Limb (tissue), 2 donors: Measurements from ENCODE around the gene CACTIN.
"Not testable (repeated sequence)": the region's sequence is repeated elsewhere in the genome, so short reads cannot be mapped to it uniquely, and the experiment has no call there.

ENCODE experiments used
- DNase-seq, 2 donors: peaks; one replicate each; pipeline ENCODE4 v3.0.0-alpha.2; 2016; ENCODE audit errors: extremely low spot score in 2 of 2

CACTIN gene

GRCh38 chr19:3590991-3591659 is 35.5 kb downstream of the CACTIN start:
- no peak for DNase-seq

- DNase-seq = no peak
These were observed 36.6 kb downstream of the CACTIN start for GRCh38 chr19:3589949-3590348.

DNA sequence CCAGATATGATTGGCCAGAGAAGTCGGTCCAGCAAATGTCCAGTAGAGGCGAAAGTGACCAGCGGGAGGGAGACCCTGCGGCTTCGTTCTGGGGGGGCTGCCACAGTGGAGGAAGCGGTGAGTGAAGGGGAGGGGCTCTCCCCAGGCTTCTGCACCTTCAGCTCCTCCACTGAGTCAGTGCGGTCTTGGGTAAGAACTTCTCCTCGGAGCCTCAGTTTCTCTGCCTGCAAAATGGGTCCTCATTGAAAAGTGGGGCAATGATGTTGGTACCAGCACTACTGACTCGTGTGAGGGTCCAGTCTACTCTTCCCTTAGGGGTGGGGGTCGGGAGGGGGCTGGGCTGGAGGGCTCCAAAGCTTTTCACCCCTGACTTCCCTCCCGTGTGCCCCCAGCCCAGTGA is 37.2 kb downstream of the CACTIN start:
- DNase-seq = no peak

DNA sequence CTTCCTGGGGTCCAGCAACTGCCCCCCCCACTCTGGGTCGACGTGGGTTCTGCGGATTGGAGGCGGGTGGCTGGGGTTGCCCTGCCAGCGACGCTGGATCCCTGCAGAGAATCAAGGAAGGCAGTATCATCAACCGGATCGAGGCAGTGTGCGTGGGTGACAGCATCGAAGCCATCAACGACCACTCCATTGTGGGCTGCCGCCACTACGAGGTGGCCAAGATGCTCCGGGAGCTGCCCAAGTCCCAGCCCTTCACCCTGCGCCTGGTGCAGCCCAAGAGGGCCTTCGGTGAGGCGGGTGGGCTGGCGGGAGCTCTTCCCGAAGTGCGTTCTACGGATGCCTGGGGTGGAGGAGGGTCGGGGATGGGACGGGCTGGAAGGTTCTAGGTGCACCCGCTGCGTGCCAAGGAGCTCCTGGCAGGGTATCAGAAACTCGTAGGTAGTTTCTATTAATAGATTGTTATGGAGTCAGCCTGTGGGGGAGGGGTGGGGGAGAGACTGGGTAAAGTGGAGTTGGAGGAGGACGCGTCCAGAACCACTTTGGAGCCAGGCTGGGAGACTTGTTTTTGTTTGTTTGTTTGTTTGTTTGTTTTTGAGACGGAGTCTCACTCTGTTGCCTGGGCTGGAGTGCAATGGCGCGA is 39.8 kb downstream of the CACTIN start:
- DNase-seq = no peak

GRCh38 chr19:3586127-3586626 is 40.4 kb downstream of the CACTIN start:
- no peak for DNase-seq

DNA sequence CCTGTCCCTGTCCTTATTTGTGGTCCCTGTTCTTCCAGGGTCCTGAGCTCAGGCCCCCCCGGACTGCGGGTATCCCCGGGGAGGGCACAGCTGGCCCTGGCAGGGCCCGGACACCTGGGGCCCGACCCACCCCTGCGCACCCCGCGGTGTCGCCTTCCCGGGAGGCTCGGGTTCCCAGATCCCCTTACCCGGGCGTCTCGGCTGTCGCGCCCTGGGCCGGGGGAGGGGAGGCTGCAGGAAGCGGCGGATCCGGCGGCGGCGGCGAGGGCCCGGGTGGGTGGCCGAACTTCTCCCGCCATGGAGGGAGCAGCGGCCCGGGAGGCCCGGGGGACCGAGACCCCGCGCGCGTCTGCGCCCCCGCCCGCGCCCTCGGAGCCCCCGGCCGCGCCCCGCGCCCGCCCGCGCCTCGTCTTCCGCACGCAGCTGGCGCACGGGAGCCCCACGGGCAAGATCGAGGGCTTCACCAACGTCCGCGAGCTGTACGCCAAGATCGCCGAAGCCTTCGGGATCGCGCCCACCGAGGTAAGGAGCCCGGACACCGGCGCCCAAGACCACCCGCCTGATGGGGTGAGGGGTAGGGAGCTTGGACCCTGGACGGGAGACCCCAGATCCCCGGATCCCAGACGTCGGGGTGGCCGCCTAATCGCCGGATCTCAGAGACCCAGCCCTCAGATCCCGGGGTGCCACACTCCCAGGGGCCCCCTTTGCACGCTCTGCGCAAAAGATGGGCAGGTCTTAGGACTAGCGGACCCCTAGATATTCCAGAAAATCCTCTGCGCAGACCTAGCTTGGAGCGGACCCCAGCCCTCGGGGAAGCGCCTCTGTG is 41.1 kb downstream of the CACTIN start, which contains the start of gene GIPC3:
Gene GIPC3 (plus strand): TSS at position 178 of the 826 bp plus-strand sequence. CDS start 120 bp downstream, at position 298.
- no peak for DNase-seq

DNA sequence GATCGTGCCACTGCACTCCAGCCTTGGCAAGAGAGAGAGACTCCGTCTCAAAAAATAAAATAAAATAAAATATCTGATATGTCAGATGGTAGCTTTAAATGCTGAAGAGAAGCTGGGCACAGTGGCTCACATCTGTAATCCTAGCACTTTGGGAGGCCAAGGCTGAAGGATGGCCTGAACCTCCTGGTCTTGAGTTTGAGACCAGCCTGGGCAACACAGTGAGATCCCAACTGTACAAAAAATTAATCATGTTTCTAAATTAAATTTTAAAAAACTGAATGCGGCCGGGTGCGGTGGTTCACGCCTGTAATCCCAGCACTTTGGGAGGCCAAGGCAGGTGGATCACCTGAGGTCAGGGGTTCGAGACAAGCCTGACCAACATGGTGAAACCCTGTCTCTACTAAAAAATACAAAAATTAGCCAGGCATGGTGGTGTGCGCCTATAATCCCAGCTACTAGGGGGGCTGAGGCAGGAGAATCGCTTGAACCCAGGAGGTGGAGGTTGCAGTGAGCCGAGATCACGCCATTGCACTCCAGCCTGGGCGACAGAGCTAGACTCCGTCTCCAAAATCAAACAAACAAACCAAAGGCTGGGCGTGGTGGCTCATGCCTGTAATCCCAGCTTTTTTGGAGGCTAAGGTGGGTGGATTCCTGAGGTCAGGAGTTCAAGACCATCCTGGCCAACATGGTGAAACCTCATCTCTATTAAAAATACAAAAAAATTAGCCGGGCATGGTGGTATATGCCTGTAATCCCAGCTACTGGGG is 42.4 kb downstream of the CACTIN start:
- not testable (repeated sequence) for DNase-seq

- DNase-seq = not testable (repeated sequence)
These were observed 44.8 kb downstream of the CACTIN start for GRCh38 chr19:3581792-3582191.

DNA sequence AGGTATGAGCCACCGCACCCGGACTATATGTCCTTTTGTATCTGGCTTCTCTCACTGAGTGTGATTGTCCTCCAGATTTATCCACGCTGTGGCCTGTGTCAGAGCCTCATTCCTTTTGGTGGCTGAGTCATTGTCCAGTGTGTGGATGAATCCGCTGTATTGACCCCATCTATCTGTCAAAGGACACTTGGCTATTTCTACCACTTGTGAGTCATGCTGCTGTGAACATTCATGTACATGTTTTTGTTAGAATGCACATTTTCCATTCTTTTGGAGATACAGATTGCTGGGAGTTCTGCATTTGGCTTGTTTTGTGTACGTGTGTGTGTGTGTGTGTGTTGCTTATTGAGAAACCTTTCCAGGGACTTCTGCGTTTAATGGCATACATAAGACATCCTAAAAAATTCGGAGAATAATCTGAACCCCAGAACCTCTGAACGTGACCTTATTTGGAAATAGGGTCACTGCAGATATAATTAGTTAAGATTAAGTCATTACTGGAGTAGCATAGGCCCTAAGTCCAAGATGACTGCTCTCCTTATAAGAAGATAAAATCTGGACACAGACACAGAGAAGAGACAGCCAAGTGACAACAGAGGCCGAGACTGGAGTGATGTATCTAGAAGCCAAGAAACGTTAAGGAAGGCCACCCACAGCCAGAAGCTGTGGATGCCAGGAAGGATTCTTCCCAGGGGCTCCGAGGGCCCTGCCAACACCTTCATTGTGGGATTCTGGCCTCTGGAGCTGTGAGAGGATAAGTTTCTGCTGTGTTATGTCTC is 46.2 kb downstream of the CACTIN start:
- no peak for DNase-seq

DNA sequence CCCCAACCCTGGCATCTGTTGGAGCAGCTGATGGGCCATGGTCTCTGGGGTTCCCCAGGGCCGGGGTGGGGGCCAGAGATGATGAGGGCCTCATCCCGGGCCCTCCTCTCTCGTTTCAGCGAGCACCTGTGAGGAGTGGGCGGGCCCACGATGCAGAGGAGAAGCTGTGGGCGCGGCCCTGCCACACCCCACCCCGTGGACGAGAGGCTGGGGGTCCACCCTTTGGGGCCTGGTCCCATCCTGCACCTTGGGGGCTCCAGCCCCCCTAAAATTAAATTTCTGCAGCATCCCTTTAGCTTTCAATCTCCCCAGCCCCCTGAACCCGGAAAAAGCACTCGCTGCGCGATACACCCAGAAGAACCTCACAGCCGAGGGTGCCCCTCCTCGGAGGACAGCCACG is 48.2 kb downstream of the CACTIN start:
- no peak for DNase-seq

GRCh38 chr19:3577723-3578344 is 48.8 kb downstream of the CACTIN start:
- no peak for DNase-seq

- peak; percentile 65 to 87 for DNase-seq
These were observed 49.7 kb downstream of the CACTIN start for GRCh38 chr19:3576696-3577443.

- no peak for DNase-seq
These were observed 50.5 kb downstream of the CACTIN start for GRCh38 chr19:3575949-3576673.

GRCh38 chr19:3575260-3575741 is 51.3 kb downstream of the CACTIN start:
- DNase-seq = no peak

DNA sequence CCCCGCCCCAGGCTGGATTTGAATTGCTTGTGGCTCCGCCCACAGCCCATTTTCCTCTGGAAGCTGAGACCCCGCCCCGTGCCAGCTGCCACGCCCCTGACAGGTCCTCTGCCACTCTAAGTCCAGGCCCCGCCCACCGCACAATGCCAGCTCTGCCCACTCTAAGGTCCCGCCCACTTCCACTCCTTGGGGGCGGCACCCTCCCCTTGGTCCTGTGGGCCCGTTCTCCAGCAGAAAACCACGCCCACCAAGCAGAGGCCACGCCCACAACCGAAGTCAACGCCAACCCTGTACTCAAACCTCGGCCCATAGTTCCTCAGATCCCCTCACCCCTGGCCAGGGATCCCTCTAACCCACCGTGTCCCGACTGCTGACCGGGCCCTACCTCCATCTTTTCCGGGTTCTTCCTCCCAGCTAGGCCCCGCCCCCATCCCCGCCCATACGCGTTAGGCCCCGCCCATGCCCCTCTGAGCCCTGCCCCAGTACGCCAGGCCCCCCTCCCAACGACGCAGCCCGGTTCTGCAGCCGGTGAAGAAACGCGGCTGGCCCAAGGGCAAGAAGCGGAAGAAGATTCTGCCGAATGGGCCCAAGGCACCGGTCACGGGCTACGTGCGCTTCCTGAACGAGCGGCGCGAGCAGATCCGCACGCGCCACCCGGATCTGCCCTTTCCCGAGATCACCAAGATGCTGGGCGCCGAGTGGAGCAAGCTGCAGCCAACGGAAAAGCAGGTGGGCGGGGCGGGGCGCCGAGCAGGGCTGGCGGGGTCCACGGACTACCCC is 52.5 kb downstream of the CACTIN start:
- DNase-seq = peak; percentile 61 to 86

GRCh38 chr19:3573162-3573857 is 53.3 kb downstream of the CACTIN start:
- no peak for DNase-seq

DNA sequence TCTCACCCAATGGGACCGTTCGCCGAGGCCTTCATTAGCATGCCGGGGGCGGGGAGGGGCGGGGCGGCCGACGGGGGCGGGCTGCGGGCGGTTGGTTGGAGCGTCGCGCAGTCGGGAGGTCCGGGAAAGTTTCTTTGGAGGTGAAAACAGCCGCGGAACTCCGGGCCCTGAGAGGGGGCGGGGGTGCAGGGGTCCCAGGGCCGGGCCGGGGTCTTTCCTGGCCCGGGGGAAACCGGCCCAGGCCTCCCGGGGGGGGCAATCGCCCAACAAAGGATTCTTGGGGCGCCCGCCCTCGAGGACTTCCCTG is 53.8 kb downstream of the CACTIN start, which contains the start of gene HMG20B:
Gene HMG20B (plus strand): TSS at position 90 of the 307 bp plus-strand sequence. CDS start 366 bp downstream, outside the sequence.
- no peak for DNase-seq
